Cardiac fibroblast (primary cell): ENCODE data around the gene TSKS.
A peak's percentile ranks its signal among the peaks of the same experiment; 100 is the strongest.

Experiments used
- DNase-seq, 2 donors: peaks; one replicate each; pipeline versions ENCODE4 v3.0.0 to v3.0.0-alpha.2; 2010; ENCODE audit warnings: low read depth in 2 of 2
- H3K4me3 ChIP-seq, 2 donors: replicated peaks in 1 of 2; 1 replicate in 1 of 2; 2 replicates in 1 of 2; pipeline ENCODE4 v1.5.1; 2011; ENCODE audit warnings: low read depth in 2 of 2, low read length in 2 of 2, mild to moderate bottlenecking in 2 of 2, moderate library complexity in 1 of 2
- CTCF ChIP-seq: IDR thresholded peaks from one replicate; pipeline ENCODE4 v1.5.1; 2011; ENCODE audit warnings: low read depth, mild to moderate bottlenecking, low read length, inconsistent platforms

The TSKS gene

GRCh38 chr19:49761625-49762311, 1.3 kb downstream of the TSKS start:
- DNase-seq, result peak; percentile 71 to 86
- TF ChIP-seq CTCF, result peak; percentile 39
- no peak overlapping the region for H3K4me3 ChIP-seq

GRCh38 chr19:49761249-49761624, 1.9 kb downstream of the TSKS start:
- no peak for DNase-seq
- no peak for TF ChIP-seq CTCF
- H3K4me3 ChIP-seq, result no peak overlapping the region

GRCh38 chr19:49758292-49758691, 4.8 kb downstream of the TSKS start:
- H3K4me3 ChIP-seq, result no peak overlapping the region
- TF ChIP-seq CTCF, result no peak
- peak; percentile 68 to 76 for DNase-seq

GRCh38 chr19:49755956-49756355, 7.2 kb downstream of the TSKS start:
- TF ChIP-seq CTCF, result no peak
- H3K4me3 ChIP-seq, result no peak overlapping the region
- no peak for DNase-seq

GRCh38 chr19:49752701-49753100, 10.4 kb downstream of the TSKS start:
- no peak for DNase-seq
- TF ChIP-seq CTCF, result no peak
- H3K4me3 ChIP-seq, result no peak overlapping the region

- no peak overlapping the region for H3K4me3 ChIP-seq
- DNase-seq, result no peak
- no peak for TF ChIP-seq CTCF
Observed at GRCh38 chr19:49749771-49750170, 13.3 kb downstream of the TSKS start.
